ENCODE data around the gene CENPC.

- TF ChIP-seq CTCF (IDR thresholded peaks at IDR 0.05) (no peak), EZH2 (IDR thresholded peaks at IDR 0.05; ENCODE audit: borderline replicate concordance, insufficient read depth, low read depth, low read length, poor library complexity, severe bottlenecking) (no peak)
Measured at GRCh38 chr4:67428819-67429218, 116.5 kb downstream of the CENPC start.

Data from B cell (primary cell).